CD8-positive, alpha-beta memory T cell (primary cell): Measurements from ENCODE around the gene KCNK5. TPM values are rescaled to one million over a fixed set of nuclear protein-coding genes. Genes with fewer than 3 reads are reported as not detected.
A peak's percentile ranks its signal among the peaks of the same experiment; 100 is the strongest.

Experiments used
- CTCF ChIA-PET: fragments of 350-600 bp; sonication (Branson Sonifier 250); formaldehyde crosslinking; loops from one replicate; lab custom pipeline; 2021; ENCODE audit warnings: antibody characterized with exemption; lab: Charles Lee
- POLR2A ChIA-PET: fragments of 350-600 bp; sonication (Branson Sonifier 250); formaldehyde crosslinking; loops from one replicate; lab custom pipeline; 2021; ENCODE audit warnings: antibody characterized with exemption; lab: Charles Lee
- DNase-seq, 5 donors: peaks; one replicate each; pipeline versions ENCODE4 v3.0.0 to v3.0.0-alpha.2; 2020 to 2022; ENCODE audit warnings: mixed read lengths in 1 of 5
- H3K27ac ChIP-seq: one replicate; pipeline ENCODE4 v1.7.0; 2013; ENCODE audit warnings: low read depth, mild to moderate bottlenecking, low read length, moderate library complexity
- H3K27me3 ChIP-seq: 2 replicates; pipeline ENCODE4 v1.7.0; 2013; ENCODE audit warnings: low read length, mild to moderate bottlenecking; ENCODE audit not compliant: insufficient read depth, poor library complexity, severe bottlenecking
- H3K36me3 ChIP-seq: 2 replicates; pipeline ENCODE4 v1.7.0; 2013; ENCODE audit warnings: mild to moderate bottlenecking, low read length, moderate library complexity; ENCODE audit not compliant: insufficient read depth
- H3K4me1 ChIP-seq: 2 replicates; pipeline ENCODE4 v1.7.0; 2013; ENCODE audit warnings: mild to moderate bottlenecking, low read length, moderate library complexity; ENCODE audit not compliant: insufficient read depth
- H3K4me3 ChIP-seq: 2 replicates; pipeline ENCODE4 v1.7.0; 2013; ENCODE audit warnings: mild to moderate bottlenecking, low read length
- H3K9me3 ChIP-seq: 2 replicates; pipeline ENCODE4 v1.7.0; 2013; ENCODE audit warnings: mild to moderate bottlenecking, low read length
- H3K27ac Mint-ChIP-seq, 8 donors: one replicate each; pipeline ENCODE4 v1.8.0; 2020 to 2021; ENCODE audit warnings: mixed read lengths in 8 of 8, mild to moderate bottlenecking in 6 of 8, inconsistent platforms in 3 of 8, moderate library complexity in 3 of 8
- H3K27me3 Mint-ChIP-seq, 2 donors: one replicate each; pipeline ENCODE4 v1.8.0; 2020 to 2021; ENCODE audit warnings: mixed read lengths in 2 of 2, mild to moderate bottlenecking in 1 of 2, moderate library complexity in 1 of 2
- H3K36me3 Mint-ChIP-seq, 3 donors: one replicate each; pipeline ENCODE4 v1.8.0; 2020 to 2021; ENCODE audit warnings: mixed read lengths in 3 of 3, inconsistent platforms in 1 of 3, mild to moderate bottlenecking in 1 of 3
- H3K4me1 Mint-ChIP-seq, 3 donors: one replicate each; pipeline ENCODE4 v1.8.0; 2020 to 2021; ENCODE audit warnings: mixed read lengths in 3 of 3, inconsistent platforms in 1 of 3, mild to moderate bottlenecking in 1 of 3
- H3K4me3 Mint-ChIP-seq, 7 donors: one replicate each; pipeline ENCODE4 v1.8.0; 2020 to 2021; ENCODE audit warnings: mixed read lengths in 7 of 7, mild to moderate bottlenecking in 6 of 7, moderate library complexity in 4 of 7, inconsistent platforms in 2 of 7
- H3K9me3 Mint-ChIP-seq, 5 donors: one replicate each; pipeline ENCODE4 v1.8.0; 2020 to 2022; ENCODE audit warnings: mixed read lengths in 5 of 5, mild to moderate bottlenecking in 3 of 5, moderate library complexity in 2 of 5, inconsistent platforms in 1 of 5
- polyA plus RNA-seq: library from polyadenylated mRNA; unstranded; fragments of 300-500 nt; fragmentation: Illumina TruSeq; gene quantifications from one replicate; pipeline ENCODE4 v1.2.3, GENCODE V29; 2021
- total RNA-seq, 2 experiments: library from RNA; stranded (reverse); gene quantifications; one replicate each; pipeline ENCODE4 v1.2.3, GENCODE V29; 2021

KCNK5 gene
- total RNA-seq: 10 to 100 TPM; 27.6 to 28.4 TPM
- 0.97 TPM for polyA plus RNA-seq

- Histone ChIP-seq H3K4me1 (peaks cover 33% of the 10 kb centered on the region), H3K4me3 (peak within 1 kb of the TSS; percentile 61), H3K36me3 (no peaks in the 10 kb centered on the region), H3K9me3 (no peaks in the 10 kb centered on the region), H3K27ac (peak within 1 kb of the TSS; percentile 77), H3K27me3 (no peaks in the 10 kb centered on the region)
- ChIA-PET CTCF (interaction anchor here (0.6 to 2.1 kb wide), 6 partner anchors 10 to 80 kb away, joined by 3 to 9 read pairs (median 4); no protein-coding TSS in a partner anchor), POLR2A (no interaction called here)
- peak; percentile 45 to 78 (median 59) for DNase-seq
- no peaks in the 10 kb centered on the region for H3K36me3 Mint-ChIP-seq
- peaks cover 45 to 58% (median 48%) of the 10 kb centered on the region in 3 donors for H3K4me1 Mint-ChIP-seq
- H3K9me3 Mint-ChIP-seq: no peaks in the 10 kb centered on the region
- H3K27ac Mint-ChIP-seq: peak within 1 kb of the TSS in 4 of 8 donors; percentile 25 to 93 (median 54)
- H3K27me3 Mint-ChIP-seq: peaks cover 0 to 3% of the 10 kb centered on the region in 2 donors
- peak within 1 kb of the TSS; percentile 38 to 91 (median 84) for H3K4me3 Mint-ChIP-seq
These were observed at the start of gene KCNK5 for GRCh38 chr6:39228992-39229767. TSS of gene KCNK5 (minus strand) at chr6:39229475. CDS start at chr6:39229111, 364 bp downstream.

- Histone ChIP-seq H3K27me3 (no peaks in the 10 kb centered on the region), H3K27ac (no peak overlapping the region), H3K36me3 (no peaks in the 10 kb centered on the region), H3K4me1 (no peaks in the 10 kb centered on the region), H3K4me3 (no peak overlapping the region), H3K9me3 (no peaks in the 10 kb centered on the region)
- DNase-seq: no peak
- Mint-ChIP-seq H3K4me1 (no peaks in the 10 kb centered on the region), H3K4me3 (no peak overlapping the region), H3K36me3 (no peaks in the 10 kb centered on the region), H3K27me3 (peaks cover 2 to 3% of the 10 kb centered on the region in 2 donors), H3K27ac (no peak overlapping the region), H3K9me3 (no peaks in the 10 kb centered on the region)
- ChIA-PET POLR2A (no interaction called here), CTCF (no interaction called here)
These were observed 47.2 kb upstream of the KCNK5 start for GRCh38 chr6:39276379-39276995.

- no peaks in the 10 kb centered on the region for H3K4me1 Mint-ChIP-seq
- ChIA-PET POLR2A (no interaction called here), CTCF (no interaction called here)
- peaks cover under 1 to 1% of the 10 kb centered on the region in 2 donors for H3K27me3 Mint-ChIP-seq
- no peaks in the 10 kb centered on the region for H3K27me3 ChIP-seq
- H3K36me3 Mint-ChIP-seq: no peaks in the 10 kb centered on the region
- H3K9me3 ChIP-seq: no peaks in the 10 kb centered on the region
- H3K9me3 Mint-ChIP-seq: peaks cover 0 to 1% (median 0%) of the 10 kb centered on the region in 5 donors
- H3K27ac ChIP-seq: no peak overlapping the region
- no peak for DNase-seq
- H3K36me3 ChIP-seq: no peaks in the 10 kb centered on the region
- no peak overlapping the region for H3K27ac Mint-ChIP-seq
- no peaks in the 10 kb centered on the region for H3K4me1 ChIP-seq
- H3K4me3 Mint-ChIP-seq: no peak overlapping the region
- no peak overlapping the region for H3K4me3 ChIP-seq
These were observed 45.6 kb upstream of the KCNK5 start for GRCh38 chr6:39274903-39275302.

- DNase-seq: no peak
- Mint-ChIP-seq H3K27me3 (peaks cover 0 to 1% of the 10 kb centered on the region in 2 donors), H3K9me3 (peaks cover 0 to 1% (median 0%) of the 10 kb centered on the region in 5 donors), H3K27ac (no peak overlapping the region), H3K4me3 (no peak overlapping the region), H3K36me3 (no peaks in the 10 kb centered on the region), H3K4me1 (no peaks in the 10 kb centered on the region)
- no peak overlapping the region for H3K27ac ChIP-seq
- ChIA-PET CTCF (no interaction called here), POLR2A (no interaction called here)
- no peak overlapping the region for H3K4me3 ChIP-seq
- H3K36me3 ChIP-seq: no peaks in the 10 kb centered on the region
- no peaks in the 10 kb centered on the region for H3K4me1 ChIP-seq
- H3K27me3 ChIP-seq: no peaks in the 10 kb centered on the region
- H3K9me3 ChIP-seq: no peaks in the 10 kb centered on the region
These were observed 45.2 kb upstream of the KCNK5 start for GRCh38 chr6:39274471-39274870.

GRCh38 chr6:39273406-39273821 lies 44.1 kb upstream of the KCNK5 start:
- POLR2A ChIA-PET: no interaction called here

GRCh38 chr6:39269961-39270360 lies 40.7 kb upstream of the KCNK5 start:
- no peak overlapping the region for H3K4me3 Mint-ChIP-seq
- Histone ChIP-seq H3K9me3 (no peaks in the 10 kb centered on the region), H3K27me3 (no peaks in the 10 kb centered on the region), H3K27ac (no peak overlapping the region), H3K36me3 (no peaks in the 10 kb centered on the region), H3K4me1 (no peaks in the 10 kb centered on the region), H3K4me3 (no peak overlapping the region)
- H3K4me1 Mint-ChIP-seq: no peaks in the 10 kb centered on the region
- peaks cover 0 to 1% (median 0%) of the 10 kb centered on the region in 5 donors for H3K9me3 Mint-ChIP-seq
- H3K27me3 Mint-ChIP-seq: peaks cover 0 to 3% of the 10 kb centered on the region in 2 donors
- DNase-seq: no peak
- ChIA-PET POLR2A (no interaction called here), CTCF (no interaction called here)
- no peaks in the 10 kb centered on the region for H3K36me3 Mint-ChIP-seq
- no peak overlapping the region for H3K27ac Mint-ChIP-seq

More at GRCh38 chr6:39273406-39273821, 44.1 kb upstream of the KCNK5 start:
- no peaks in the 10 kb centered on the region for H3K9me3 ChIP-seq
- no peak overlapping the region for H3K4me3 Mint-ChIP-seq
- H3K36me3 ChIP-seq: no peaks in the 10 kb centered on the region
- H3K27ac ChIP-seq: no peak overlapping the region
- peaks cover 0 to 1% (median 0%) of the 10 kb centered on the region in 5 donors for H3K9me3 Mint-ChIP-seq
- no peaks in the 10 kb centered on the region for H3K4me1 Mint-ChIP-seq
- H3K27me3 Mint-ChIP-seq: peaks cover 0 to 1% of the 10 kb centered on the region in 2 donors
- no peak overlapping the region for H3K4me3 ChIP-seq
- no peak for DNase-seq
- no peaks in the 10 kb centered on the region for H3K27me3 ChIP-seq
- no peak overlapping the region for H3K27ac Mint-ChIP-seq
- CTCF ChIA-PET: no interaction called here
- no peaks in the 10 kb centered on the region for H3K4me1 ChIP-seq
- no peaks in the 10 kb centered on the region for H3K36me3 Mint-ChIP-seq

GRCh38 chr6:39268721-39269120 lies 39.4 kb upstream of the KCNK5 start:
- no peaks in the 10 kb centered on the region for H3K9me3 ChIP-seq
- no peaks in the 10 kb centered on the region for H3K4me1 ChIP-seq
- H3K27me3 Mint-ChIP-seq: peaks cover 2 to 3% of the 10 kb centered on the region in 2 donors
- no peaks in the 10 kb centered on the region for H3K36me3 Mint-ChIP-seq
- CTCF ChIA-PET: no interaction called here
- H3K27ac Mint-ChIP-seq: no peak overlapping the region
- DNase-seq: no peak
- H3K9me3 Mint-ChIP-seq: peaks cover 0 to 1% (median 0%) of the 10 kb centered on the region in 5 donors
- no peaks in the 10 kb centered on the region for H3K27me3 ChIP-seq
- H3K36me3 ChIP-seq: no peaks in the 10 kb centered on the region
- no peak overlapping the region for H3K27ac ChIP-seq
- H3K4me3 ChIP-seq: no peak overlapping the region
- H3K4me3 Mint-ChIP-seq: no peak overlapping the region
- POLR2A ChIA-PET: no interaction called here
- H3K4me1 Mint-ChIP-seq: no peaks in the 10 kb centered on the region

- no peak for DNase-seq
- Histone ChIP-seq H3K9me3 (no peaks in the 10 kb centered on the region), H3K27me3 (no peaks in the 10 kb centered on the region), H3K4me3 (no peak overlapping the region), H3K27ac (no peak overlapping the region), H3K4me1 (no peaks in the 10 kb centered on the region), H3K36me3 (no peaks in the 10 kb centered on the region)
- Mint-ChIP-seq H3K4me1 (no peaks in the 10 kb centered on the region), H3K36me3 (no peaks in the 10 kb centered on the region), H3K4me3 (no peak overlapping the region), H3K27ac (no peak overlapping the region), H3K9me3 (peaks cover 0 to 1% (median 0%) of the 10 kb centered on the region in 5 donors), H3K27me3 (peaks cover 3% of the 10 kb centered on the region in 2 donors)
- CTCF ChIA-PET: no interaction called here
- POLR2A ChIA-PET: no interaction called here
These were observed 38.9 kb upstream of the KCNK5 start for GRCh38 chr6:39268171-39268570.
